HCT116 (cell line): ENCODE data around the gene HIPK2.

Experiments
- CEBPB ChIP-seq: IDR thresholded peaks from 2 replicates; pipeline ENCODE4 v1.6.1; 2012; ENCODE audit warnings: low read depth
- ELF1 ChIP-seq: IDR thresholded peaks from 2 replicates; pipeline ENCODE4 v1.6.1; 2012; ENCODE audit warnings: low read depth, borderline replicate concordance
- EZH2 ChIP-seq: fragments of 200-600 bp; sonication (generic); IDR thresholded peaks from 2 replicates; pipeline ENCODE4 v1.6.1; 2017; ENCODE audit warnings: antibody characterized with exemption, mixed run types
- EZH2phosphoT487 ChIP-seq: fragments of 200-600 bp; IDR thresholded peaks from 2 replicates; pipeline ENCODE4 v1.6.1; 2018; ENCODE audit warnings: antibody characterized with exemption, borderline replicate concordance
- RAD21 ChIP-seq: IDR thresholded peaks from 2 replicates; pipeline ENCODE4 v1.6.1; 2012; ENCODE audit warnings: low read depth, mild to moderate bottlenecking
- SP1 ChIP-seq: IDR thresholded peaks from 2 replicates; pipeline ENCODE4 v1.6.1; 2012; ENCODE audit warnings: low read depth
- SRF ChIP-seq: IDR thresholded peaks from 2 replicates; pipeline ENCODE4 v1.6.1; 2012; ENCODE audit warnings: low read depth
- ZNF274 ChIP-seq: fragments of 200-500 bp; sonication (Bioruptor generic); IDR thresholded peaks from 2 replicates; pipeline ENCODE4 v1.6.1; 2014; ENCODE audit warnings: mild to moderate bottlenecking, low read depth, low read length, inconsistent platforms
- TF ChIP-seq, protein P1 (sequence below): IDR thresholded peaks from 2 replicates; pipeline ENCODE4 v1.6.1; 2012
- TF ChIP-seq, protein P2 (sequence below): IDR thresholded peaks from 2 replicates; pipeline ENCODE4 v1.6.1; 2011; ENCODE audit warnings: mild to moderate bottlenecking, low read length, moderate library complexity; ENCODE audit not compliant: insufficient replicate concordance; ENCODE audit errors: extremely low read depth
- TF ChIP-seq, protein P3 (sequence below), 3 experiments: fragments of 200-600 bp in 1 of 3; sonication (generic) in 1 of 3; IDR thresholded peaks in 2 of 3; conservative IDR thresholded peaks in 1 of 3; 2 replicates each; pipeline ENCODE4 v1.5.1; 2012 to 2017; ENCODE audit warnings: low read depth in 2 of 3, low read length in 2 of 3, antibody characterized with exemption in 1 of 3, borderline replicate concordance in 1 of 3, control low read depth in 1 of 3, mild to moderate bottlenecking in 1 of 3, mixed read lengths in 1 of 3, mixed run types in 1 of 3, moderate library complexity in 1 of 3; ENCODE audit not compliant: insufficient read depth in 1 of 3

DNA sequence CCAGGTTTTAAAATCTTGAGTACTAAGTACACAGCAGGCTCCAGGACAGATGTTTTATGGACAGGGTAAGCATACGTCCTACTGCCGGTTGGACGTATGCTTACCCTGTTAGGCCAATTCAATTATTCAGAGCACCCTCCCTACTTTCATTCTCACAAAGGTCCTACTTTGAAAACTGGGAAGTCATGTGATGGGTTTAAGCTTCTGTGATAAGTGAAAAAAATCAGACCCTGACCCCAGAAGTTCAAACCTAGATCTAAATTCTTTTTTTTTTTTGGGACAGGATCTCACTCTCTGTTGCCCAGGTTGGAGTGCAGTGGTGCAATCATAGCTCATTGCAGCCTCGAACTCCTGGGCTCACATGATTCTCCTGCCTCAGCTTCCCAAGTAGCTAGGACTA lies 55.2 kb downstream of the HIPK2 start:
- TF ChIP-seq, protein P1, sequence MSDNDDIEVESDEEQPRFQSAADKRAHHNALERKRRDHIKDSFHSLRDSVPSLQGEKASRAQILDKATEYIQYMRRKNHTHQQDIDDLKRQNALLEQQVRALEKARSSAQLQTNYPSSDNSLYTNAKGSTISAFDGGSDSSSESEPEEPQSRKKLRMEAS, result no peak
- TF ChIP-seq SP1 (no peak), ELF1 (no peak), EZH2phosphoT487 (no peak), CEBPB (no peak), EZH2 (no peak), ZNF274 (no peak), SRF (no peak), RAD21 (no peak)
- TF ChIP-seq, protein P2, sequence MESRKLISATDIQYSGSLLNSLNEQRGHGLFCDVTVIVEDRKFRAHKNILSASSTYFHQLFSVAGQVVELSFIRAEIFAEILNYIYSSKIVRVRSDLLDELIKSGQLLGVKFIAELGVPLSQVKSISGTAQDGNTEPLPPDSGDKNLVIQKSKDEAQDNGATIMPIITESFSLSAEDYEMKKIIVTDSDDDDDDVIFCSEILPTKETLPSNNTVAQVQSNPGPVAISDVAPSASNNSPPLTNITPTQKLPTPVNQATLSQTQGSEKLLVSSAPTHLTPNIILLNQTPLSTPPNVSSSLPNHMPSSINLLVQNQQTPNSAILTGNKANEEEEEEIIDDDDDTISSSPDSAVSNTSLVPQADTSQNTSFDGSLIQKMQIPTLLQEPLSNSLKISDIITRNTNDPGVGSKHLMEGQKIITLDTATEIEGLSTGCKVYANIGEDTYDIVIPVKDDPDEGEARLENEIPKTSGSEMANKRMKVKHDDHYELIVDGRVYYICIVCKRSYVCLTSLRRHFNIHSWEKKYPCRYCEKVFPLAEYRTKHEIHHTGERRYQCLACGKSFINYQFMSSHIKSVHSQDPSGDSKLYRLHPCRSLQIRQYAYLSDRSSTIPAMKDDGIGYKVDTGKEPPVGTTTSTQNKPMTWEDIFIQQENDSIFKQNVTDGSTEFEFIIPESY, result no peak
- TF ChIP-seq, protein P3, sequence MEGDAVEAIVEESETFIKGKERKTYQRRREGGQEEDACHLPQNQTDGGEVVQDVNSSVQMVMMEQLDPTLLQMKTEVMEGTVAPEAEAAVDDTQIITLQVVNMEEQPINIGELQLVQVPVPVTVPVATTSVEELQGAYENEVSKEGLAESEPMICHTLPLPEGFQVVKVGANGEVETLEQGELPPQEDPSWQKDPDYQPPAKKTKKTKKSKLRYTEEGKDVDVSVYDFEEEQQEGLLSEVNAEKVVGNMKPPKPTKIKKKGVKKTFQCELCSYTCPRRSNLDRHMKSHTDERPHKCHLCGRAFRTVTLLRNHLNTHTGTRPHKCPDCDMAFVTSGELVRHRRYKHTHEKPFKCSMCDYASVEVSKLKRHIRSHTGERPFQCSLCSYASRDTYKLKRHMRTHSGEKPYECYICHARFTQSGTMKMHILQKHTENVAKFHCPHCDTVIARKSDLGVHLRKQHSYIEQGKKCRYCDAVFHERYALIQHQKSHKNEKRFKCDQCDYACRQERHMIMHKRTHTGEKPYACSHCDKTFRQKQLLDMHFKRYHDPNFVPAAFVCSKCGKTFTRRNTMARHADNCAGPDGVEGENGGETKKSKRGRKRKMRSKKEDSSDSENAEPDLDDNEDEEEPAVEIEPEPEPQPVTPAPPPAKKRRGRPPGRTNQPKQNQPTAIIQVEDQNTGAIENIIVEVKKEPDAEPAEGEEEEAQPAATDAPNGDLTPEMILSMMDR (IDR thresholded peaks at IDR 0.05 in 2 of 3, conservative IDR thresholded peaks at IDR 0.05 in 1 of 3; ENCODE audit: borderline replicate concordance in 1 of 3, insufficient read depth in 1 of 3, low read depth in 2 of 3, low read length in 2 of 3), result no peak
